ENCODE data around the gene CDCA7L.

CDCA7L gene

DNA sequence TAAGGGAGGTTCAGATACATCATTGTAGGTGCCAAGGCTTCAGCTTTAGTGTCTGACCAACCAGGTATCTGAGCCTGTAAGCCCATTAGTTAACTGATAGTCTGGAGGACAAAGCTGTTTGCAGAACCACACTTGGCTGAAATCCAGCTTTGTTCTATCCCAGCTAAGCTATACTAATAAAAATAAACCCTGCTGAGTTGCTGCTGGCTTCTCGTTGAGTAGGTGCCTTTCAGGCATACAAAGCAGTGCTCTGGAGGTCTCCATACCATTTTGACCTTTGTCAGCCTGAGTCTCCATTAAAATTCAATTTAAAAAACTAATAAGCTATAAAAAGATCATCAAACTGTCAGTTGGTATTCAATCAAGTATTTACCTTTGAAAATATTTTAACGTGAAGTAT lies 22.0 kb downstream of the CDCA7L start:
- Histone ChIP-seq H3K9me2 (replicated peaks; ENCODE audit: control insufficient read depth, low read length) (no peaks in the 10 kb centered on the region), H3K36me3 (ENCODE audit: control insufficient read depth, low read length) (peaks cover 7% of the 10 kb centered on the region; the same call in 1 of the 2 replicates), H3K27ac (ENCODE audit: low read depth, low read length) (no peak overlapping the region), H3K9me3 (ENCODE audit: control insufficient read depth, insufficient read depth, low read length) (no peaks in the 10 kb centered on the region), H3K4me1 (ENCODE audit: control insufficient read depth, low read length) (peaks cover 5% of the 10 kb centered on the region; the same call in 1 of the 2 replicates), H4K20me1 (ENCODE audit: control insufficient read depth, insufficient read depth, low read depth, low read length) (peaks cover 8% of the 10 kb centered on the region; the same call in 1 of the 2 replicates), H3F3A (ENCODE audit: control insufficient read depth, insufficient read depth) (no peaks in the 10 kb centered on the region), H3K27me3 (ENCODE audit: control insufficient read depth, low read length) (no peaks in the 10 kb centered on the region), H3K4me2 (ENCODE audit: low read length) (no peak overlapping the region), H3K79me2 (ENCODE audit: control insufficient read depth, low read length) (peaks cover 97% of the 10 kb centered on the region), H3K4me3 (ENCODE audit: low read length) (no peak overlapping the region)
- TF ChIP-seq, protein P1, sequence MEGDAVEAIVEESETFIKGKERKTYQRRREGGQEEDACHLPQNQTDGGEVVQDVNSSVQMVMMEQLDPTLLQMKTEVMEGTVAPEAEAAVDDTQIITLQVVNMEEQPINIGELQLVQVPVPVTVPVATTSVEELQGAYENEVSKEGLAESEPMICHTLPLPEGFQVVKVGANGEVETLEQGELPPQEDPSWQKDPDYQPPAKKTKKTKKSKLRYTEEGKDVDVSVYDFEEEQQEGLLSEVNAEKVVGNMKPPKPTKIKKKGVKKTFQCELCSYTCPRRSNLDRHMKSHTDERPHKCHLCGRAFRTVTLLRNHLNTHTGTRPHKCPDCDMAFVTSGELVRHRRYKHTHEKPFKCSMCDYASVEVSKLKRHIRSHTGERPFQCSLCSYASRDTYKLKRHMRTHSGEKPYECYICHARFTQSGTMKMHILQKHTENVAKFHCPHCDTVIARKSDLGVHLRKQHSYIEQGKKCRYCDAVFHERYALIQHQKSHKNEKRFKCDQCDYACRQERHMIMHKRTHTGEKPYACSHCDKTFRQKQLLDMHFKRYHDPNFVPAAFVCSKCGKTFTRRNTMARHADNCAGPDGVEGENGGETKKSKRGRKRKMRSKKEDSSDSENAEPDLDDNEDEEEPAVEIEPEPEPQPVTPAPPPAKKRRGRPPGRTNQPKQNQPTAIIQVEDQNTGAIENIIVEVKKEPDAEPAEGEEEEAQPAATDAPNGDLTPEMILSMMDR (IDR thresholded peaks at IDR 0.05; ENCODE audit: low read depth, low read length, poor library complexity, severe bottlenecking) = no peak
- TF ChIP-seq EZH2phosphoT487 (IDR thresholded peaks at IDR 0.05; ENCODE audit: borderline replicate concordance, low read length) = no peak

DNA sequence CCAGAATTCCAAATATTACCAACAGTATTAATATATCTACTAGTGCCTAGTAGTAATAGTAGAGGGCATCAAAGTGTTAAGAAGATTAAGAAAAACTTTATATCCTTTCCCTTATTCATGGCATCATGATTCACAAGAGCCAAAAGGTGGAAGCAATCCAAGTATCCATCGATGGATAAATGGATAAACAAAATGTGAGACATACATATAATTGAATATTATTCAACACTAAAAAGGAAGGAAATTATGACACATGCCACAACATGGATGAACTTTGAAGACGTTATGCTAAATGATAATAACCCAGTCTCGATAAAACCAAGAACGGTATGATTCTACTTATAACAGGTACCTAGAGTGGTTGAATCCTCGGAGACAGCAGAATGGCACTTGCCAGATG lies 23.1 kb downstream of the CDCA7L start:
- H3K27ac ChIP-seq (ENCODE audit: low read depth, low read length) = no peak overlapping the region
- H3K36me3 ChIP-seq (ENCODE audit: control insufficient read depth, low read length) = peaks cover 3% of the 10 kb centered on the region; the same call in 1 of the 2 replicates
- no peaks in the 10 kb centered on the region for H3F3A ChIP-seq (ENCODE audit: control insufficient read depth, insufficient read depth)
- TF ChIP-seq EZH2phosphoT487 (IDR thresholded peaks at IDR 0.05; ENCODE audit: borderline replicate concordance, low read length) = no peak
- TF ChIP-seq, protein P1 (IDR thresholded peaks at IDR 0.05; ENCODE audit: low read depth, low read length, poor library complexity, severe bottlenecking) = no peak
- no peaks in the 10 kb centered on the region for H3K27me3 ChIP-seq (ENCODE audit: control insufficient read depth, low read length)
- no peaks in the 10 kb centered on the region for H3K9me3 ChIP-seq (ENCODE audit: control insufficient read depth, insufficient read depth, low read length)
- H3K9me2 ChIP-seq (replicated peaks; ENCODE audit: control insufficient read depth, low read length) = no peaks in the 10 kb centered on the region
- peaks cover 92% of the 10 kb centered on the region for H3K79me2 ChIP-seq (ENCODE audit: control insufficient read depth, low read length)
- H3K4me1 ChIP-seq (ENCODE audit: control insufficient read depth, low read length) = peaks cover 5% of the 10 kb centered on the region; the same call in 1 of the 2 replicates
- peaks cover 9% of the 10 kb centered on the region; the same call in 1 of the 2 replicates for H4K20me1 ChIP-seq (ENCODE audit: control insufficient read depth, insufficient read depth, low read depth, low read length)
- H3K4me3 ChIP-seq (ENCODE audit: low read length) = no peak overlapping the region
- no peak overlapping the region for H3K4me2 ChIP-seq (ENCODE audit: low read length)

DNA sequence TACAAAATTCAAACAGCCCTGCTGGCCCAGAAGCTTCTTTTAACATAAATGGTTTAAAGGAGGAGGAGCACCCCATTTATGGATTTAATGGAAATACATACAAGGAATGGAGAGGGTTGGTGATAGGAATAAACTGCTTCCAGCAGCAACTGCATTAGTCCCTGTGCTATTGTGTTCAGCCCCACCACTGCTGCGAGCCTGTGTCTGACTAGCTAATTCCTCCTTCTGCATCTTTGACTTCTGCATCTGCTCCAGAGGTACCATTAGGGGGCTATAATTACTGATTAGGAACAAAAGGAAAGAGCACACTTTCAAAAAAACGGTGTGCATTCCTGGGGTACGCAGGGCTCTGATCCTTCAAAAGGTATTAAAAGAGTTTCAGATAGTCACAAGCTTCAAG lies 24.8 kb downstream of the CDCA7L start:
- Histone ChIP-seq H3K27ac (ENCODE audit: low read depth, low read length) (no peak overlapping the region), H4K20me1 (ENCODE audit: control insufficient read depth, insufficient read depth, low read depth, low read length) (peaks cover 3% of the 10 kb centered on the region; the same call in 1 of the 2 replicates), H3K79me2 (ENCODE audit: control insufficient read depth, low read length) (peaks cover 75% of the 10 kb centered on the region), H3F3A (ENCODE audit: control insufficient read depth, insufficient read depth) (no peaks in the 10 kb centered on the region), H3K9me3 (ENCODE audit: control insufficient read depth, insufficient read depth, low read length) (no peaks in the 10 kb centered on the region), H3K36me3 (ENCODE audit: control insufficient read depth, low read length) (peaks cover 7% of the 10 kb centered on the region), H3K9me2 (replicated peaks; ENCODE audit: control insufficient read depth, low read length) (no peaks in the 10 kb centered on the region), H3K4me2 (ENCODE audit: low read length) (no peak overlapping the region), H3K27me3 (ENCODE audit: control insufficient read depth, low read length) (no peaks in the 10 kb centered on the region), H3K4me1 (ENCODE audit: control insufficient read depth, low read length) (peaks cover 5% of the 10 kb centered on the region; the same call in 1 of the 2 replicates), H3K4me3 (ENCODE audit: low read length) (no peak overlapping the region)
- TF ChIP-seq EZH2phosphoT487 (IDR thresholded peaks at IDR 0.05; ENCODE audit: borderline replicate concordance, low read length) = no peak
- TF ChIP-seq, protein P1 (IDR thresholded peaks at IDR 0.05; ENCODE audit: low read depth, low read length, poor library complexity, severe bottlenecking) = no peak
